Mesenchymal stem cell (in vitro differentiated cells and primary cell): ENCODE measurements around the gene SRGAP1.

ENCODE experiments used
- DNase-seq: peaks from one replicate; pipeline ENCODE4 v3.0.0-alpha.2; 2013
- H2AFZ ChIP-seq: one replicate; pipeline ENCODE4 v1.6.1; 2013; ENCODE audit warnings: low read depth, mild to moderate bottlenecking, control low read depth, inconsistent platforms, low read length, moderate library complexity
- H2AK5ac ChIP-seq: 2 replicates; pipeline ENCODE4 v1.6.1; 2013; ENCODE audit warnings: low read length, moderate library complexity, mild to moderate bottlenecking, inconsistent platforms; ENCODE audit not compliant: severe bottlenecking
- H2BK120ac ChIP-seq: one replicate; pipeline ENCODE4 v1.6.1; 2013; ENCODE audit warnings: low read depth, mild to moderate bottlenecking, inconsistent platforms, low read length, moderate library complexity
- H2BK12ac ChIP-seq, 2 experiments: one replicate each; pipeline ENCODE4 v1.6.1; 2013; ENCODE audit warnings: inconsistent platforms in 2 of 2, low read length in 2 of 2, mild to moderate bottlenecking in 2 of 2, moderate library complexity in 2 of 2, control low read depth in 1 of 2
- H2BK15ac ChIP-seq: one replicate; pipeline ENCODE4 v1.6.1; 2013; ENCODE audit warnings: mild to moderate bottlenecking, low read depth, inconsistent platforms; ENCODE audit not compliant: poor library complexity, severe bottlenecking
- H2BK5ac ChIP-seq: 2 replicates; pipeline ENCODE4 v1.6.1; 2013; ENCODE audit warnings: low read depth, mild to moderate bottlenecking, low read length, control low read depth, inconsistent platforms; ENCODE audit not compliant: poor library complexity, severe bottlenecking
- H3K14ac ChIP-seq, 2 experiments: one replicate each; pipeline ENCODE4 v1.6.1; 2013; ENCODE audit warnings: inconsistent platforms in 2 of 2, low read length in 2 of 2, control low read depth in 1 of 2, mild to moderate bottlenecking in 1 of 2, moderate library complexity in 1 of 2
- H3K18ac ChIP-seq, 2 experiments: one replicate each; pipeline ENCODE4 v1.6.1; 2013; ENCODE audit warnings: inconsistent platforms in 2 of 2, low read length in 2 of 2, control low read depth in 1 of 2, low read depth in 1 of 2, mild to moderate bottlenecking in 1 of 2
- H3K23ac ChIP-seq, 2 experiments: one replicate each; pipeline ENCODE4 v1.6.1; 2013; ENCODE audit warnings: inconsistent platforms in 2 of 2, low read length in 2 of 2, mild to moderate bottlenecking in 2 of 2, moderate library complexity in 2 of 2, control low read depth in 1 of 2
- H3K27ac ChIP-seq: 2 replicates; pipeline ENCODE4 v1.5.1; 2013; ENCODE audit warnings: mild to moderate bottlenecking, moderate library complexity, low read length, control low read depth, inconsistent platforms; ENCODE audit not compliant: poor library complexity, severe bottlenecking
- H3K27me3 ChIP-seq, 2 experiments: 2 replicates each; pipeline versions ENCODE4 v1.6.1 to v1.7.0; 2013; ENCODE audit warnings: low read length in 2 of 2, mild to moderate bottlenecking in 2 of 2, moderate library complexity in 2 of 2, control low read depth in 1 of 2, inconsistent platforms in 1 of 2; ENCODE audit not compliant: control insufficient read depth in 1 of 2, insufficient read depth in 1 of 2
- H3K36me3 ChIP-seq, 2 experiments: 2 replicates each; pipeline versions ENCODE4 v1.6.1 to v1.7.0; 2013; ENCODE audit warnings: low read length in 2 of 2, control low read depth in 1 of 2, inconsistent platforms in 1 of 2, low read depth in 1 of 2, mild to moderate bottlenecking in 1 of 2; ENCODE audit not compliant: insufficient read depth in 2 of 2, control insufficient read depth in 1 of 2
- H3K4ac ChIP-seq, 2 experiments: one replicate each; pipeline ENCODE4 v1.6.1; 2013; ENCODE audit warnings: inconsistent platforms in 2 of 2, low read length in 2 of 2, mild to moderate bottlenecking in 2 of 2, moderate library complexity in 2 of 2, control low read depth in 1 of 2, low read depth in 1 of 2
- H3K4me1 ChIP-seq: 2 replicates; pipeline ENCODE4 v1.6.1; 2013; ENCODE audit warnings: low read depth, low read length, control low read depth; ENCODE audit not compliant: control insufficient read depth, insufficient read depth
- H3K4me2 ChIP-seq: 2 replicates; pipeline ENCODE4 v1.6.1; 2013; ENCODE audit warnings: low read length, mild to moderate bottlenecking, inconsistent platforms; ENCODE audit not compliant: poor library complexity, severe bottlenecking
- H3K4me3 ChIP-seq, 2 experiments: 2 replicates each; pipeline versions ENCODE4 v1.5.1 to v1.7.0; 2013; ENCODE audit warnings: low read length in 2 of 2, mild to moderate bottlenecking in 2 of 2, control low read depth in 1 of 2, low read depth in 1 of 2; ENCODE audit not compliant: insufficient read depth in 1 of 2
- H3K79me1 ChIP-seq: replicated peaks from 2 replicates; pipeline ENCODE4 v1.6.1; 2013; ENCODE audit warnings: mild to moderate bottlenecking, control low read depth, low read length, inconsistent platforms; ENCODE audit not compliant: poor library complexity, severe bottlenecking
- H3K9ac ChIP-seq: 2 replicates; pipeline ENCODE4 v1.7.0; 2013; ENCODE audit warnings: mild to moderate bottlenecking, low read length, moderate library complexity
- H3K9me3 ChIP-seq: 2 replicates; pipeline ENCODE4 v1.7.0; 2013; ENCODE audit warnings: mild to moderate bottlenecking, low read length; ENCODE audit not compliant: control insufficient read depth
- H4K8ac ChIP-seq: one replicate; pipeline ENCODE4 v1.6.1; 2013; ENCODE audit warnings: inconsistent platforms, mild to moderate bottlenecking, low read length, moderate library complexity
- H4K91ac ChIP-seq: one replicate; pipeline ENCODE4 v1.6.1; 2013; ENCODE audit warnings: mild to moderate bottlenecking, low read length, inconsistent platforms
- whole genome bisulfite sequencing: methylation state at CpG from one replicate; pipeline ENCODE4 v1.1.7; 2013; ENCODE audit warnings: mixed read lengths; 5-methylcytosine and 5-hydroxymethylcytosine counted together

Gene SRGAP1

GRCh38 chr12:63941166-63941800, 96.8 kb downstream of the SRGAP1 start:
- H3K9ac ChIP-seq: no peak overlapping the region
- no peak overlapping the region for H3K18ac ChIP-seq
- H3K4ac ChIP-seq: no peak overlapping the region
- peaks cover 13 to 67% of the 10 kb centered on the region in 2 experiments for H3K36me3 ChIP-seq
- H3K4me3 ChIP-seq: no peak overlapping the region
- no peak overlapping the region for H3K23ac ChIP-seq
- no peak overlapping the region for H2AFZ ChIP-seq
- no peaks in the 10 kb centered on the region for H3K27me3 ChIP-seq
- no peak overlapping the region for H3K14ac ChIP-seq
- H4K8ac ChIP-seq: no peak overlapping the region
- WGBS: 100% methylated on average over 2 of the region's 3 CpGs
- peaks cover 5% of the 10 kb centered on the region for H3K4me1 ChIP-seq
- no peak overlapping the region for H2BK15ac ChIP-seq
- no peak overlapping the region for H2BK5ac ChIP-seq
- no peak overlapping the region for H2BK12ac ChIP-seq
- no peaks in the 10 kb centered on the region for H3K9me3 ChIP-seq
- H3K79me1 ChIP-seq: peaks cover 38% of the 10 kb centered on the region
- no peak overlapping the region for H4K91ac ChIP-seq
- no peak overlapping the region for H2AK5ac ChIP-seq
- H3K27ac ChIP-seq: no peak overlapping the region
- no peak overlapping the region for H2BK120ac ChIP-seq
- H3K4me2 ChIP-seq: no peak overlapping the region
- DNase-seq: no peak

GRCh38 chr12:63941879-63942278, 97.4 kb downstream of the SRGAP1 start:
- Histone ChIP-seq H4K8ac (no peak overlapping the region), H3K23ac (no peak overlapping the region), H4K91ac (no peak overlapping the region), H2BK15ac (no peak overlapping the region), H3K4me2 (no peak overlapping the region), H3K4me1 (peaks cover 5% of the 10 kb centered on the region), H2BK120ac (no peak overlapping the region), H3K27me3 (no peaks in the 10 kb centered on the region), H2AFZ (no peak overlapping the region), H3K18ac (no peak overlapping the region), H3K9me3 (no peaks in the 10 kb centered on the region), H3K4me3 (no peak overlapping the region), H3K27ac (no peak overlapping the region), H2BK5ac (no peak overlapping the region), H3K9ac (no peak overlapping the region), H2AK5ac (no peak overlapping the region), H3K36me3 (peaks cover 13 to 71% of the 10 kb centered on the region in 2 experiments), H3K14ac (no peak overlapping the region), H2BK12ac (no peak overlapping the region), H3K4ac (no peak overlapping the region), H3K79me1 (peaks cover 37% of the 10 kb centered on the region)
- no peak for DNase-seq

- Histone ChIP-seq H2BK15ac (no peak overlapping the region), H3K9me3 (no peaks in the 10 kb centered on the region), H2AFZ (no peak overlapping the region), H3K14ac (no peak overlapping the region), H2BK5ac (no peak overlapping the region), H3K4me1 (peaks cover 5% of the 10 kb centered on the region), H3K27me3 (no peaks in the 10 kb centered on the region), H3K23ac (no peak overlapping the region), H2BK12ac (no peak overlapping the region), H4K91ac (no peak overlapping the region), H3K4me2 (no peak overlapping the region), H3K4ac (no peak overlapping the region), H2BK120ac (no peak overlapping the region), H3K27ac (no peak overlapping the region), H3K9ac (no peak overlapping the region), H2AK5ac (peak overlapping the region; percentile 49), H3K36me3 (peaks cover 13 to 73% of the 10 kb centered on the region in 2 experiments), H3K18ac (no peak overlapping the region), H3K79me1 (peaks cover 35% of the 10 kb centered on the region), H3K4me3 (no peak overlapping the region), H4K8ac (no peak overlapping the region)
- 93% methylated on average over 7 of the region's 9 CpGs for WGBS
- DNase-seq: no peak
Observed at GRCh38 chr12:63942464-63943241, 98.2 kb downstream of the SRGAP1 start.

- Histone ChIP-seq H2BK120ac (no peak overlapping the region), H2AFZ (no peak overlapping the region), H3K23ac (no peak overlapping the region), H3K36me3 (peaks cover 6 to 63% of the 10 kb centered on the region in 2 experiments), H2BK5ac (no peak overlapping the region), H3K79me1 (peaks cover 30% of the 10 kb centered on the region), H3K9me3 (no peaks in the 10 kb centered on the region), H4K8ac (peak overlapping the region; percentile 85), H3K4me1 (peaks cover 5% of the 10 kb centered on the region), H3K4me3 (no peak overlapping the region), H3K14ac (no peak overlapping the region), H3K4me2 (no peak overlapping the region), H3K9ac (no peak overlapping the region), H4K91ac (no peak overlapping the region), H2BK15ac (no peak overlapping the region), H2BK12ac (peak overlapping the region in 1 of 2 experiments; percentile 17), H3K27ac (no peak overlapping the region), H3K18ac (peak overlapping the region in 1 of 2 experiments; percentile 37), H3K4ac (no peak overlapping the region), H2AK5ac (peak overlapping the region; percentile 41), H3K27me3 (no peaks in the 10 kb centered on the region)
- no peak for DNase-seq
- WGBS: 96% methylated on average over 2 of the region's 2 CpGs
Observed at GRCh38 chr12:63944034-63944579, 99.6 kb downstream of the SRGAP1 start.
